GM12878 (cell line): ENCODE data around the gene CEND1. TPM values are rescaled to one million over a fixed set of nuclear protein-coding genes. Genes with fewer than 3 reads are reported as not detected.
A peak's percentile ranks its signal among the peaks of the same experiment; 100 is the strongest.

Experiments
- ASH2L ChIP-seq: fragments of 300-600, 200-600 bp; sonication (generic); IDR thresholded peaks from 2 replicates; pipeline ENCODE4 v1.6.1; 2017; ENCODE audit warnings: low read depth, mild to moderate bottlenecking, borderline replicate concordance
- ATF3 ChIP-seq: IDR thresholded peaks from 2 replicates; pipeline ENCODE4 v1.6.1; 2011; ENCODE audit warnings: low read depth, mild to moderate bottlenecking, low read length, moderate library complexity, borderline replicate concordance; ENCODE audit errors: extremely low read depth
- BCL3 ChIP-seq: IDR thresholded peaks from 2 replicates; pipeline ENCODE4 v1.6.1; 2011; ENCODE audit warnings: borderline replicate concordance, low read depth, mild to moderate bottlenecking, moderate library complexity, low read length; ENCODE audit not compliant: insufficient read depth, poor library complexity, severe bottlenecking
- CHD1 ChIP-seq: IDR thresholded peaks from 2 replicates; pipeline ENCODE4 v1.6.1; 2012; ENCODE audit warnings: low read depth, low read length, improper control_type of control experiment
- CHD4 ChIP-seq: fragments of 200-600 bp; sonication (generic); IDR thresholded peaks from 2 replicates; pipeline ENCODE4 v1.6.1; 2016; ENCODE audit warnings: mild to moderate bottlenecking
- ETV6 ChIP-seq, 2 experiments: fragments of 450-650 bp in 1 of 2; IDR thresholded peaks in 1 of 2; conservative IDR thresholded peaks in 1 of 2; 2 replicates each; pipeline ENCODE4 v1.6.1; 2014; ENCODE audit warnings: antibody characterized with exemption in 1 of 2, borderline replicate concordance in 1 of 2, low read depth in 1 of 2, mild to moderate bottlenecking in 1 of 2, moderate library complexity in 1 of 2
- FOS ChIP-seq: IDR thresholded peaks from 3 replicates; pipeline ENCODE4 v1.6.1; 2011; ENCODE audit warnings: borderline replicate concordance; ENCODE audit not compliant: insufficient read length; ENCODE audit errors: extremely low read depth
- HCFC1 ChIP-seq: fragments of 150-350 bp; IDR thresholded peaks from 2 replicates; pipeline ENCODE4 v1.6.1; 2014; ENCODE audit warnings: low read length
- KDM1A ChIP-seq: fragments of 200-600 bp; sonication (generic); IDR thresholded peaks from 2 replicates; pipeline ENCODE4 v1.6.1; 2016; ENCODE audit warnings: borderline replicate concordance
- LARP7 ChIP-seq: fragments of 450-650 bp; IDR thresholded peaks from 2 replicates; pipeline ENCODE4 v1.6.1; 2017; ENCODE audit warnings: mild to moderate bottlenecking
- MYC ChIP-seq: IDR thresholded peaks from 2 replicates; pipeline ENCODE4 v1.6.1; 2011; ENCODE audit warnings: mild to moderate bottlenecking, low read length, moderate library complexity, inconsistent platforms; ENCODE audit not compliant: insufficient read depth, insufficient replicate concordance, insufficient read length, severe bottlenecking
- NFYA ChIP-seq: IDR thresholded peaks from 2 replicates; pipeline ENCODE4 v1.6.1; 2011; ENCODE audit warnings: low read depth, mild to moderate bottlenecking, low read length, improper control_type of control experiment, borderline replicate concordance
- NR2C1 ChIP-seq: fragments of 450-650 bp; IDR thresholded peaks from 2 replicates; pipeline ENCODE4 v1.6.1; 2017; ENCODE audit warnings: antibody characterized with exemption, mild to moderate bottlenecking, moderate library complexity
- NR2F1 ChIP-seq: fragments of 450-650 bp; conservative IDR thresholded peaks from 2 replicates; pipeline ENCODE4 v1.6.1; 2017; ENCODE audit warnings: mild to moderate bottlenecking
- POU2F2 ChIP-seq: IDR thresholded peaks from 3 replicates; pipeline ENCODE4 v1.6.1; 2011; ENCODE audit warnings: low read depth, mild to moderate bottlenecking, low read length, borderline replicate concordance
- RELA ChIP-seq: fragments of 450-650 bp; IDR thresholded peaks from 2 replicates; pipeline ENCODE4 v1.8.0; 2014; ENCODE audit warnings: borderline replicate concordance; ENCODE audit not compliant: partially characterized antibody
- RUNX3 ChIP-seq: IDR thresholded peaks from 2 replicates; pipeline ENCODE4 v1.6.1; 2012; ENCODE audit warnings: low read length, inconsistent platforms
- TAF1 ChIP-seq: IDR thresholded peaks from 2 replicates; pipeline ENCODE4 v1.6.1; 2011; ENCODE audit warnings: mild to moderate bottlenecking, low read depth, low read length, borderline replicate concordance
- ZBED1 ChIP-seq: IDR thresholded peaks from 2 replicates; pipeline ENCODE4 v1.6.1; 2016; ENCODE audit warnings: borderline replicate concordance
- ZNF592 ChIP-seq: fragments of 450-650 bp; IDR thresholded peaks from 2 replicates; pipeline ENCODE4 v1.6.1; 2017; ENCODE audit warnings: mild to moderate bottlenecking, moderate library complexity
- polyA plus RNA-seq, 11 experiments: library from polyadenylated mRNA; depleted of rRNA in 4 of 11; unstranded in 6 of 11; stranded (reverse) in 5 of 11; fragments of >200 nt; fragmentation: Nextera tagmentation in 4 of 11; fragmentation: Illumina TruSeq in 1 of 11; extraction: Ambion mirVana in 4 of 11; extraction: Trizol in 1 of 11; gene quantifications; 1 replicate in 1 of 11; 2 replicates in 10 of 11; pipeline versions ENCODE4 v1.2.1 to v1.2.3, GENCODE V29; 2011 to 2016; ENCODE audit warnings: inconsistent platforms in 2 of 11, missing spikeins in 2 of 11, low read depth in 1 of 11
- total RNA-seq, 4 experiments: library from RNA; depleted of rRNA in 3 of 4; stranded (reverse); fragments of >200 nt in 3 of 4; fragmentation: Illumina TruSeq in 1 of 4; extraction: Trizol in 1 of 4; gene quantifications; 2 replicates each; pipeline versions ENCODE4 v1.2.1 to v1.2.3, GENCODE V29; 2013 to 2021
- TF ChIP-seq, protein P1 (sequence below): fragments of 450-650 bp; formaldehyde crosslinking; IDR thresholded peaks from 2 replicates; pipeline ENCODE4 v1.4.0; 2020; ENCODE audit warnings: mild to moderate bottlenecking, moderate library complexity

The CEND1 gene
- total and polyA plus RNA-seq, 10 of the 15 experiments (the other 5 are each of a cell fraction or from before 2014, with no cell fraction given), result 0.31 to 13.6 (median 7.2) TPM; not detected in 1

DNA sequence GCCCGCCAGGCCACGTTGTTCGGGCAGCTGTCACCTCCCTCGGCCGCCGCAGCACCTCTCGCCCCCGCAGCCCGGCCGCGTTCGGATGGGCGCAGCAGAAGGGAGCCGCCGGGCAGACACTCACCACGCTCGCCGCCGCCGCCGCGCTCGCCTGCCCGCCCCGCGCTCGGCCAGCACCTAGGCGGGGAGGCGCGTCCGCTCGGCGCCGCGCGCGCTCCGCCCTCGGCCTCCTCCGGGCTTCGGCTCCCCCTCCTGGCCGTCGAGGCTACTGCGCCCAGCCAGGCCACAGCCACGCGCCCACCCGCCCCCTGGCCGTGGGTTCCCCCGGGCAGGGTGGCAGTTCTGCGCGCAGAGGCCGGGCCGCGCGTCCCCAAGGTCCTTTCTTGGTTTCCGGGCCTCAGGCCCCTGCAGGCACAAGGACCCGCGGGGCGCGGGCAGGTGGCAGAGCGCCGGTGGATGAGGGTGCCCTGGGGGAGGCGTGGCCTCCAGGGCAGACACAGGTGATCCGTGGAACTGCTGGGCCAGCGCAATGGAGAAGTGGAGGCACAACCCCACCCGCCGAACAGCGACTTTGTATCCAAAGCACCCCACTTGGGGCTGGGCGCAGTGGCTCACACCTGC is 8.3 kb upstream of the CEND1 start, which contains the start of gene SLC25A22 (continued):
- no peak for TF ChIP-seq MYC
- TF ChIP-seq, protein P1, sequence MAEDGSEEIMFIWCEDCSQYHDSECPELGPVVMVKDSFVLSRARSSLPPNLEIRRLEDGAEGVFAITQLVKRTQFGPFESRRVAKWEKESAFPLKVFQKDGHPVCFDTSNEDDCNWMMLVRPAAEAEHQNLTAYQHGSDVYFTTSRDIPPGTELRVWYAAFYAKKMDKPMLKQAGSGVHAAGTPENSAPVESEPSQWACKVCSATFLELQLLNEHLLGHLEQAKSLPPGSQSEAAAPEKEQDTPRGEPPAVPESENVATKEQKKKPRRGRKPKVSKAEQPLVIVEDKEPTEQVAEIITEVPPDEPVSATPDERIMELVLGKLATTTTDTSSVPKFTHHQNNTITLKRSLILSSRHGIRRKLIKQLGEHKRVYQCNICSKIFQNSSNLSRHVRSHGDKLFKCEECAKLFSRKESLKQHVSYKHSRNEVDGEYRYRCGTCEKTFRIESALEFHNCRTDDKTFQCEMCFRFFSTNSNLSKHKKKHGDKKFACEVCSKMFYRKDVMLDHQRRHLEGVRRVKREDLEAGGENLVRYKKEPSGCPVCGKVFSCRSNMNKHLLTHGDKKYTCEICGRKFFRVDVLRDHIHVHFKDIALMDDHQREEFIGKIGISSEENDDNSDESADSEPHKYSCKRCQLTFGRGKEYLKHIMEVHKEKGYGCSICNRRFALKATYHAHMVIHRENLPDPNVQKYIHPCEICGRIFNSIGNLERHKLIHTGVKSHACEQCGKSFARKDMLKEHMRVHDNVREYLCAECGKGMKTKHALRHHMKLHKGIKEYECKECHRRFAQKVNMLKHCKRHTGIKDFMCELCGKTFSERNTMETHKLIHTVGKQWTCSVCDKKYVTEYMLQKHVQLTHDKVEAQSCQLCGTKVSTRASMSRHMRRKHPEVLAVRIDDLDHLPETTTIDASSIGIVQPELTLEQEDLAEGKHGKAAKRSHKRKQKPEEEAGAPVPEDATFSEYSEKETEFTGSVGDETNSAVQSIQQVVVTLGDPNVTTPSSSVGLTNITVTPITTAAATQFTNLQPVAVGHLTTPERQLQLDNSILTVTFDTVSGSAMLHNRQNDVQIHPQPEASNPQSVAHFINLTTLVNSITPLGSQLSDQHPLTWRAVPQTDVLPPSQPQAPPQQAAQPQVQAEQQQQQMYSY (CRISPR knock-in tag), result no peak
- TF ChIP-seq ZBED1, result no peak
- TF ChIP-seq CHD4, result no peak
- TF ChIP-seq NR2C1, result no peak
- no peak for TF ChIP-seq ETV6 (conservative IDR thresholded peaks at IDR 0.05 in 1 of 2, IDR thresholded peaks at IDR 0.05 in 1 of 2; ENCODE audit: borderline replicate concordance in 1 of 2, low read depth in 1 of 2)
- no peak for TF ChIP-seq ZNF592
- TF ChIP-seq ATF3, result no peak
- no peak for TF ChIP-seq HCFC1
- TF ChIP-seq NR2F1, result peak; percentile 40; the same call in 1 of the 2 replicates
- 0 out of 2 replicates have a peak, but pooled peaks have one; percentile 17 for TF ChIP-seq RUNX3
- TF ChIP-seq TAF1, result no peak
- peak; percentile 64 for TF ChIP-seq RELA
- TF ChIP-seq LARP7, result peak; percentile 63
- TF ChIP-seq ASH2L, result no peak
- peak; percentile 65 for TF ChIP-seq BCL3
- no peak for TF ChIP-seq CHD1
- TF ChIP-seq KDM1A, result no peak
- TF ChIP-seq POU2F2, result no peak
- no peak for TF ChIP-seq FOS
- TF ChIP-seq NFYA, result no peak
